GM21360 (cell line): ENCODE results near the gene SLC13A1.

Experiments
- ATAC-seq: cut with Tn5 transposase; IDR thresholded peaks from one replicate; pipeline ENCODE4 v1.9.1; 2021; ENCODE audit warnings: mild to moderate bottlenecking, moderate library complexity; ENCODE audit not compliant: unreplicated experiment

Gene SLC13A1

DNA sequence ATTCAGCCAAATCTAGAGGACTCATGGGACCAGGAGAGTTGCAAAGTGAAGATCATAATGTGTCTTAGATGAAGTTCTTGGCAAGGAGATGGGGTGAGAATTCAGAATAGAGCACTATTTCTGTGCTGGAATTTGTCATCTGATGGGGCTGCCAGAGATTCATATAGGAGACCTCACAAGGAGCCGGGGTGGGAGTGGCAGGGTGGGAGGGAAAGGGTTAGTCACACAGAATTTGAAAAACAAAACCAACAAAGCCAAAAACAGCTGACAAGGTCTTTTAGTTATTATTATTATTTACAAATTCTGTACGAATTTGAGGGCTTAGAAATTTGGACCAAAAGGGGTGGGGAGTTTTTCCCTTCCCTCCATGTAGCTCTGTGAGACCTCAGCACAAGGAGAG is 1.7 kb downstream of the SLC13A1 start:
- no peak for ATAC-seq

DNA sequence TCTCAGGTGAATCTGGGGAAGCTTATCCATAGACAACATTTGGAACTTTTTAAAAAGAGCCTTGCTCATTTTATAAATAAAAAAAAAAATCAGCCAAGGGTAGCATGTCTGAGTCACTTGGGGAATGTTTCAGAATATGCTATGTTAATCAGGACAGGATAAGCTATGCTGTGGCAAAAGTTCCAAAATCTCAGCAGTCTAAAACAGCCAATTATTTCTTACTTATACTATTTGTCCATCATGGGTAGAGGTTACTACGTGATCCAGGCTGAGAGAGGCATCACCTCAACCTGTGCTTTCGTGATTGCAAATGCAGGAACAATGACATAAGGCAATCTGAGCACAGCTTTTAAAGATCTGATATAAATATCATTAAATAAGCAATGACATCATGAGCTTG is 6.5 kb downstream of the SLC13A1 start:
- ATAC-seq = no peak

DNA sequence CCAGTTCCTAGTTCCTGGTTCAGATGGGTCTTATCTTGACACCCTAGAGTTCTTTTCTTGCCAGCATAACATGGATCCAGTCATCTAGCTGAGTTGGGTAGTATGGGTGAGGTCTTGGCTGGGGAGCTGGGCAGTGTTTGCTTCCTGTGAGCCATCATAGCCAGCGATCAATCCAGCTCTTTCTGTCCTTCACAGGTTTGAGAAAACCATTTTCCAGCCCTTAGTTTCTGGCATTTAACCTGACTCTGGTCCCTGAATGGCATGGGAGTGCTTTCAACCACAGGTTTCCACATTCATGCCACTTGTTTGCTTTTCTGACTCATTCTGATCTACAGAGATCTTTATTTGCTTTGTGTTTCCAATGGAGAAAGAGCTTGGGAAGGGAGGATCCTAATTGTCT is 8.6 kb downstream of the SLC13A1 start:
- ATAC-seq = no peak

DNA sequence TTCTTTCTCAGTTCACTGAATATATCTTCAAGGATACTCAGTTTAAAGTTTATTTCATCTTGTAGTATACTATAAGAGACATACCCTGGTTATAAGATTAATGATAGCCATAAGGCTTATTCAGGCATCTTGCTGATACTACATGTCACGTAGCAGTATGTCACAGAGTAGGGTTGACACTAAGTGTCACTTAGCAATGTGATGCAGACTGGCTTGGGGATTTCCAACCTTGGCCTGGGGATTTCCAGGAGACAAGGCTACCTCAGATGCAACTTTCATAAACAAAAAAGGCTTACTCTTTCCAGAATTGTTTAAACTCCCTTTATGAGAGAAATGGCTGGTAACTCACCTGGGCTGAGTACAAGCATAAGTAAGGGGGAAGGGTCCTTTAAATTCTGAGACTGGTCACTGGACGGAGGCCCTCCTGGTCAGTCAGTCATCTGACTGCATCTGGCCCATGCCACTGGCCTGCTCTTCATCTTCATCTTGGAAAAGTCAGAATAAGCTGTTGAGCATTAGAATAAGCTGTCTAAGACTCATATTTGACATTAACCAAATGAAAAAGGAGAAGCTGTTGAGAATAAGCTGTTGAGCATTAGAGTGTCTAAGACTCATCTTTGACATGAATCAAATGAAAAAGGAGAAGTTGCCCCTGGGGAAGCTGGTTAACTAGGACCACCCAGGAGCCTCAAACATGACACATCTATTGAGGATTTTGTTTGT is 9.5 kb downstream of the SLC13A1 start:
- peak; percentile 95 for ATAC-seq

DNA sequence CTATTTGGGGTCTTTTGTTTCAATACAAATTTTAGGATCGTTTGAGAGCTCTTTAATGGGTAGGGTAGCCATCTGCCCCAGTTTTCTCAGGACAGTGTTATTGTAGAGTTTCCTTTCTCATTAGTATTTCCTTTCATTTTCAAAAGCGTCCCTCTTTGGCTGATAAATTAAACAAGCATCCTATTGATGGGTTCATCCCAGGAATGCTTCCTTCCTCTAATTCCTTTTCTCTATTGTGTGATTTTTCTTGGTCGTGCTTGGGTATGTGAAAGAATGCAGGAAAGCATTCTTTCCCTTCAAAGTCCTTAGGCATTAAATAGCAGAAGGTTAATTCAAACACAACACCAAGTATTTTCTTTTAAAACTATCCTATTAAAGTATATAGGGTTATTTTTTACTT is 14.0 kb downstream of the SLC13A1 start:
- ATAC-seq = no peak

DNA sequence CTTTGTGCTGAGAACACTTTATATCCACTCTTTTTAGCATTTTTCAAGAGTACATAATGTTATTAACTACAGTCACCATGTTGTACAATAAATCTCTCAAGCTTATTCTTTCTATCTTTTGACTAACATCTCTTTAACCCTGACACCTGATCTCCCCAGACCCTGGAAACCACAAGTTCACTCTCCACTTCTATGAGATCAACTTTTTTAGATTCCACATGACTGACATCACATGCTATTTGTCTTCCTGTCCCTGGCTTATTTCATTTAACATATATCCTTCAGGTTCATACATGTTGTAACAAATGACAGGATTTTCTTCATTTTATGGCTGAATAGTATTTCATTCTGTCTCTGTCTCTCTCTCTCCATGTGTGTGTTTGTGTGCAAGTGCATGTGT is 15.5 kb downstream of the SLC13A1 start:
- no peak for ATAC-seq

DNA sequence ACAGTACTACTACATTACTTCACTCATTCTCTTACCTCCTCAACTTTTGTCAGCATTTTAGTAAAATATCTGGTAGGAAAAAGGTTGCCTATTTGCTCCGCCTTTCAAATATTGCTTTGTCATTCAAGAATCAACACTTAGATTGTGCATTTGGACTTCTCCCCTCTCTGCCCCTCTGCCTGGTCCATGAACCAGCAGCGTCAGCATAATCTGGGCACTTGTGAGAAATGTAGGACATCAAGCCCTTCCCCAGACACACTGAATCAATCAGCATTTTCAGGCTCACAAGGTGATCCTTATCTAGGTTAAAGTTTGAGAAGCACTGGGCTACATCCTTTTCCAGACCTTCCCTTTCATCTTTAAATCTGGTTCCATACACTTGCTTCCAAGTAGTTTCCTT is 16.3 kb downstream of the SLC13A1 start:
- no peak for ATAC-seq

DNA sequence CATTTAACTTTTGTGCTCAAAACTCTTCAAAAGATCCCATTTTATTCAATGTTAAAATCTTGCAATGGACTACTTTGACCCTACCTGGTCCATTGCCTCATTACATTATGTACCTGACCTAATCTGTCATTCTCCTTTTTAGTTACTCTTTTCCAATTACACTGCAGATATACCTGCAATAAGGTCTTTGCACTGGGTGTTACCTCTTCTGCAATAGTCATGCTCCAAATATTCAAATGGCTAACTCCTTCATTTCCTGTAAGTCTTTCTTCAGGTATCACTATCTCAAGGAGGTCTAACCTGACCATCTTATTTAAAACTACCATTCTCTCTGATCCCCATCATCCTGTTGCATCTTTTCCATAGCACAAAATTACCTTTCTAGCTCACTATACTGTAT is 22.3 kb downstream of the SLC13A1 start:
- ATAC-seq = no peak

DNA sequence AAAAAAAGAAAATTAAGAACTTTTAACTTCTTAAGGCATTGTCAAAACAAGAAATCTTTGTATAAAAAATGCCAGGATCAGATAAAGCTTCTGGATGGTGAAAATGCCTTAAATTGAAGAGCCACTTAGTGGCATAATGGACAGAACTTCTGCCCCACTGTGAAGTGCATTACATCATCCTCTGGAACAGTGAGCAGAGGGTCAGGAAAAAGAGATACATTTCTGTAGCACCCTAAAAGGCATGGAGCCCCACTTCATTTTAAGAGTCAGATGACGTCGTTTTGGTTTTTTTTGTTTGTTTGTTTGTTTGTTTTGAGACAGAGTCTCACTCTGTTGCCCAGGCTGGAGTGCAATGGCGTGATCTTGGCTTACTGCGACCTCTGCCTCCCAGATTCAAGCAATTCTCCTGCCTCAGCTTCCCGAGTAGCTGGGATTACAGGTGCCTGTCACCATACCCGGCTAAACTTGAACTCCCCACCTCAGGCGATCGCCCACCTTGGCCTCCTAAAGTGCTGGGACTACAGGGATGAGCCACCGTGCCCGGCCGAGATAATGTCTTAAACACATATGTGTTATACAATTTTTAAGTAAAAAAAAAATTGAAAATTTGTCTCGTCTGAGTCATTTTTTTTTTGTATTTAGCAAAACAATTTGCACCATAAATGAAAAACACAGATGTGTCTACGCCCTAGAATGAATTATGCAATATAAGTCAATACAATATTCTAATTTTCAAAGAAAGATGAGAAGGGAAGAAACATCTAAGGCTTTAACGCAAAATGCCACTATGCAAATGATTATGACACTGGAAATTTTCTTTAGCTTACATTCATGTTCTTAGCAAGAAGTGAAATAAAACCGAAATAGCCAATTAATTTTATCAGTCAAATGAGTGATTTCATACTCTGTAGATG is 29.2 kb downstream of the SLC13A1 start:
- ATAC-seq = no peak

DNA sequence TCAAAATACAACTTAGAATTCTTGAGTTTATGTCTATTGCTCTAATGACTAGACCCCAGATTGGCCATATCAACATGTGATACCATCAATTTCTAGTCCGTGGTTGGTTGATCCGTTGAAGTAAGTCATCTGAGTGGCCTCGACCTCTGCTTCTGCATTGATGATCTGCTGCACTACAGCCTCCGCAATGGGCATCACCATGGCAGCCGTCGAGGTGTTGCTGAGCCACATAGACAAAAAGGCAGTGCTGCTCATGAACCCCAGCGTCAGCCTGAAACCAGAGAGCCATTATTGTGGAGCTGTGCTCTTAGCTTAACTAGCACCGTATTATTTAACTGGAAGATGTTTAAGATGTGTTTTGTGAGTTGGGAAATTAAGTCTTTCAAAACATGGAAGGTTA is 30.7 kb downstream of the SLC13A1 start:
- ATAC-seq = no peak

DNA sequence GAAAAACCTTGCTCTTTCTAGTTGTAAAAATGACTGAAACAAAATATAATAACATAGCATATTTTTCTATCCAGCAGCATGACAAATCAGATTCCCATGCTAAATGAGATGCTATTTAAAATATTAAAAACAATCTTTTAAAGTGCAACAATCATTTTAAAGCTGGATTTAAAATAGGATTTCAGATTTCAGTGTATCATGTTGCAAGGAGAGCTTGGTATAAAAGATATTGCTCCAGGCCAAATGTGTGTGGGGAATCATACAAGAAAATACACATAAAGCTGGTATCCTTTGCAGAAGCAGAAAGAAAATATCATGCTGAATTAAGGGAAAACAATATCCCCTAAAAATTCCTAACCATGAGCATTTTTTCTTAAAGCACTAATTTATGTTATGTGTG is 42.2 kb downstream of the SLC13A1 start:
- no peak for ATAC-seq

DNA sequence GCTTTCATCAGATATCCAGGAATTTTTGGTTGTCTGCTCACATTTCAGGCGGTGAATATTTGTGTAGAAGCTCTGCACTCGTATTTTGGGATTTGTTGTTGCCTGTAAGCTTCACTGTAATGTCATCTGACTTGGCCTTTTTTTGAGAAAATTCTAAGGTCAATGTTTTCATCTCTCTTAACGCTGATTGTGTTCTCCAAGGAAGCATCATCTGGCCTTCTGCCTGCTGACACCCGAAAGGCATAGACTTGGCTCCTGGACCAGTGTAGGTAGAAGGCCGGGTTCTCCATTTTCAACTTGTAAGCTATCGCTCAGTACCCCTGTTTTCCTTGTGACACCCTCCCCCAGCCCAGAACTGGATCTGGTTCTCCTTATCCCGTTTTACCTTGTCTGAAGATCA is 44.2 kb downstream of the SLC13A1 start:
- no peak for ATAC-seq

DNA sequence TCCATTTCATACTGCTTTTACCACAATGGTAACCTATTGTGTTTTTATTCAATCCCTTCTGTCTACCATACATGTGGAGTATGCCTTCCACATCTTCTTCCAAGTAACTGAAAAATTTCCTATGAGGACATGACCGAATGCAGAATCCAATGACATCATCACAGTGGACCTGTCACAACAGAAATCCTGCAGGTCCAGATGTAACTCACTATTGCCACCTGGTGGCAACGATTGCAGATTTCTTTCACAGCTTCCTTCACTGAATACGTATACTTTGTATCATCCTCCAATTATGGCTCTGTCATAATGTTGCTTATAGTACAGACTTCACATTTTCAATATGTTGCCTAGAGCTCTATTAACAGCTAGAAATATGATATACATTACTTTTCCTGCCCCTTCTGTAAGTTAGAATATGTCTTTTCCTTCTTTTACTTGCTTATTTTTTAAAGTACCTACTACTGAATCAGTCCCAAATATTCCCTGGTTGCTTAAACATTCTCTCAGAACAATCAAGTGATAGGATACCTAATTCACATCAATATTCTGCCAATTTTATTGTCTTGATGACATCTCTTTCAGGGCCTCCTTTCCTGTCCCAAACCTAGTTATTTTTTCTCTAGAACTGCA is 45.4 kb downstream of the SLC13A1 start:
- ATAC-seq = peak; percentile 99

DNA sequence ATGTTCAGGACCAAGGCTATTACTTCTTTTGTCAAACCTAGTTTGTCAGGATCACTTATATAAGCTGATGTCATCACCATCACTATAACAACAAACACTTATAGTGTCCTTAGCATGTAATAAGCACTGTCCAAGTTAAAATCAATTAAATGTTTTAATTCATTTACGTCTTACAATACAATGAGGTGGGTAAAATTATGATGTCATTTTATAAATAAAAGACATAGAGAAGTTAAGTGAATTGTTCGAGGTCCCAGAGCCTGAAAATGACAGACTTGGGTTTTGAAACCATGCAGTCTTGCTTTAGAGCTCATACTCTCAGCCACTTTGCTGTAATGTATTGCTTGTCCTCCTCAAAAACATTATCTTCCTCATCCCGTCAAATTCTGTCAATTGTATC is 48.3 kb downstream of the SLC13A1 start:
- no peak for ATAC-seq

DNA sequence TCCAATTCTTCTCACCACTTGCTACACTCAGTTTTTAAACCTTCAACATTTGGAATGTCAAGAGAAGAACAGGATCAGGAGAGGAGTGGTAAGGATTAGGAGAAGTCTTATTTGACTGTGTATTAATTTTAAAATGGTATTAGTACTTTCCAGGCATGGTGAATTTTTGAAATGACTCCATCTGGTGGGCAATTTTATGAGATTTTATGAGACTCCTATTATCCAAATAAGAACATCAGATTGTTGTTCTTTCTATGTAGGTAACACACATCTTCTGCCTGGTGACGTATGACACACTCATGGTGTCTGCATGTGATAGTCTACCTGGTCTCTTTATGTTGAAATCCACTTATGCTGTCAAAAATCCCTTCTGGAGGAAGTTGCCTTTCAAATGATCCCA is 51.0 kb downstream of the SLC13A1 start:
- ATAC-seq = no peak

DNA sequence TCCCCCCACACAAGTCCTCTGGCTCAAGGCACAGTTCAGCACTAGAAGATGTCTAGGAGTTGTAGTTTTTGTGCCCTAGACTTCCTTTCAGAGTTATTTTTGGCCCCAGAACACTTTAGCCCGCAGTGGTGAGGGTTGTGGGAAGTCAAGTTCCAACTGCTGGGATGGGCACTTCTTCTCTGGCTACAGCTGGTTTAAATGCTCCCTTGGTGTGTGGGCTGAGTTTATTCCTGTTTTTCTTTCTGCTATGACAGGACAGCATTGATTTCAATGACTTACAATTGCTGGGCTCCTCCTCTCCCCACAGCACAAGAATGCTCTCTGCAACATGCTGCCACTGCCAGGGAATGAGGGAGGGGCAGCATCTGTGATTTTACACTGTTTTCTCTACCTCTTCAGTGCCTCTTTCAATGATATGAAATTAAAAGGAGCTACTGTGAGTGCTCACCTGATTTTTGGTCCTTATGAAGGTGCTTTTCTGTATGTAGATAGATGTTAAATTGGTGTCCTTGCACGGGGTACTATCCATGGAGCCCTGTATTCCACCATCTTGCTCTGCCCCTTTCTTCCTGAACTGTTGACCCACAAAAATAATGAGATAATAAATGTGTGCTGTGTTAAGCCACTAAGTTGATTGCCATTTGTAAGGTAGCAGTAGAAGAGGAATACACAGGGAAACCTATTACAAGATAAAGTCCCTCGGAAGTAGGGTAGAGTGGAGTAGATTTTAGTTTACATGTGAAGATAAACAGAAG is 56.3 kb downstream of the SLC13A1 start:
- ATAC-seq = no peak

DNA sequence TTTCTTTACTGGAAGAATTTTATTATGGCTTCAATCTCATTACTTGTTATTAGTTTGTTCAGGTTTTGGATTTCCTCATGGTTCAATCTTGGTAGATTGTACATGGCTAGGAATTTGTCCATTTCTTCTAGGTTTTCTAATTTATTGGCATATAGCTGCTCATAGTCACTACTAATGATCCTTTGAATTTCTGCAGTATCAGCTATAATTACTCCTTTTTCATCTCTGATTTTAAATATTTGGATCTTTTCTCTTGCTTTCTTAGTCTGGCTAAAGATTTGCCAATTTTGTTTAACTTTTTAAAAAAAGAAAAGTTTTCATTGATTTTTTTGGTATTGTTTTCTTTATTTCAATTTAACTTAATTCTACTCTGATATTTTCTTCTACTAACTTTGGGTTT is 59.2 kb downstream of the SLC13A1 start:
- ATAC-seq = no peak

DNA sequence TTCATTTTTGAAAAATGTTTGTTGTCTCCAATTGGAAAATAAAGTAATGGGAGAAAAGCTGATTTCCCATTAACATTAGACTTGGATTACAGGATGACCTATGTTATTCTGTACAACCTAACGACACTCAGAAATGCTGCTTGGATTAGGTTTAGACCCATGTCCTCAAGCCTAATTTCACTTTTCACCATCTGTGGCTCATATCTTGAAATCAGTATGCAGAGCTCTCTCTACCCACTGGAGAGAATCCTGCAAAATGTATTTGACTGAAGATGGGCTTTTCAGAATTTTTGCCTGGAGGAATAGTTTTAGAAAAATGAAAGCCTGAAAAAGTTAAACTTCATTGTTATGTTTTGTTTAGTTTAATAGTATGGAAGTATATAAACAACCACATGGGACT is 63.8 kb downstream of the SLC13A1 start:
- ATAC-seq = no peak

DNA sequence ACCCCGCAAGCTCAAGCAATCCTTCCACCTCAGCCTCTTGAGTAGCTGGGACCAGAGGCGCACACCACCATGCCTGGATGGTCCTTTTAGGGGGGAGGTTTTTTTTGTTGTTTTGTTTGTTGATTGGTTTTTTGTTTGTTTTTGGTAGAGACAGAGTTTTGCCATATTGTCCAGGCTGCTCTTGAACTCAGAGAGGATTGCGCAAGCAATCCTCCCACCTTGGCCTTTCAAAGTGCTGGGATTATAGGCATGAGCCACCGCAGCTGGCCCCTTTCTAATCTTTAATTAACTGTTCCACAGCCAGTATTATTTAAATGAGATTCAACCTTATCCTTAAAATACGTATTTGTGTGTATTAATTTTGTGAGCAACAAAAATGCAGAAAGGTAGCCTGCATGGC is 65.8 kb downstream of the SLC13A1 start:
- ATAC-seq = no peak

DNA sequence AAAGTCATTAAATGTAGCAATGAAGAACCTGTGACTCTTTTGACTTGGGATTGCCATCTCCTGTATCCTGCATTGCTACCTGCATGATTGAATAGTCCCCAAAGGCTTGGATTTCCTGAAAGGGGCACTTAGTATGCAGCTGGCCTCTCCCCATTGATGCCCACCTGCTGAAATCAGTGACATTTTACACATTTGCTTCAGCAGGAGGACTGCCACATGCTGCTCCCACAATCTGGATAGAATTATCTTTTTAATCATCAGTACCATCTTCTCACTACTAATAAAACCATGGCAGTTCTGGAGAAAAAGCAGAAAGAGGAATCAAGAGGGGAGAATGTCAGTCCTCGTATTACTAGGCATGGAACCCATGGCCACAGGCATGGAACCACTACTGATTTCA is 67.8 kb downstream of the SLC13A1 start:
- no peak for ATAC-seq

DNA sequence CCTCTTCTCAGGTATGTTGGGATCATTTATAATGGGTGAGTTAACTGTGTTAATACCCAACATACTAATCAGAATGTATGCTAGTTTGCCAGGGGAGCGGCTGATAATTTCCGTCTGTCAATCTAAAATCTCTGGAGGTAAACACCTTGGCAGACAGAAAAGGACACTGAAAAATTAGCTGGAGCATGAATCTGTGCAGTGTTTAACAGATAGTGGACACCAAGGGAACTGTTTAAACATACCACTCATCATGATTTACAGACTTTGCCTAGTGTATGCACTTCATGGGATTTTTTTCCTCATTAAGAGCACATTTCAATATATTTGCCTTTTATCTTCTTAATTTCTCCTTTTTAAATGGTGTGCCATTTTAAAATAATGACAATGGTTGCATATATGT is 68.2 kb downstream of the SLC13A1 start:
- ATAC-seq = no peak
